Epithelial cell of proximal tubule (primary cell): Measurements from ENCODE around the gene UTP14C. TPM values are rescaled to one million over a fixed set of nuclear protein-coding genes. Genes with fewer than 3 reads are reported as not detected.

Source experiments
- DNase-seq: peaks from one replicate; pipeline ENCODE4 v3.0.0-alpha.2; 2011; ENCODE audit warnings: low read depth
- H3K4me3 ChIP-seq: 2 replicates; pipeline ENCODE4 v1.5.1; 2011; ENCODE audit warnings: low read depth, mild to moderate bottlenecking, low read length
- total RNA-seq: library from RNA; depleted of rRNA; stranded (reverse); fragments of >200 nt; gene quantifications from 2 replicates; pipeline ENCODE4 v1.2.3, GENCODE V29; 2015
- TF ChIP-seq, protein P1 (sequence below): conservative IDR thresholded peaks from 2 replicates; pipeline ENCODE4 v1.5.1; 2012; ENCODE audit warnings: low read depth, mild to moderate bottlenecking, low read length

Gene UTP14C
- total RNA-seq, 1 donor from 2014 or later: 5.0 TPM

- TF ChIP-seq, protein P1, sequence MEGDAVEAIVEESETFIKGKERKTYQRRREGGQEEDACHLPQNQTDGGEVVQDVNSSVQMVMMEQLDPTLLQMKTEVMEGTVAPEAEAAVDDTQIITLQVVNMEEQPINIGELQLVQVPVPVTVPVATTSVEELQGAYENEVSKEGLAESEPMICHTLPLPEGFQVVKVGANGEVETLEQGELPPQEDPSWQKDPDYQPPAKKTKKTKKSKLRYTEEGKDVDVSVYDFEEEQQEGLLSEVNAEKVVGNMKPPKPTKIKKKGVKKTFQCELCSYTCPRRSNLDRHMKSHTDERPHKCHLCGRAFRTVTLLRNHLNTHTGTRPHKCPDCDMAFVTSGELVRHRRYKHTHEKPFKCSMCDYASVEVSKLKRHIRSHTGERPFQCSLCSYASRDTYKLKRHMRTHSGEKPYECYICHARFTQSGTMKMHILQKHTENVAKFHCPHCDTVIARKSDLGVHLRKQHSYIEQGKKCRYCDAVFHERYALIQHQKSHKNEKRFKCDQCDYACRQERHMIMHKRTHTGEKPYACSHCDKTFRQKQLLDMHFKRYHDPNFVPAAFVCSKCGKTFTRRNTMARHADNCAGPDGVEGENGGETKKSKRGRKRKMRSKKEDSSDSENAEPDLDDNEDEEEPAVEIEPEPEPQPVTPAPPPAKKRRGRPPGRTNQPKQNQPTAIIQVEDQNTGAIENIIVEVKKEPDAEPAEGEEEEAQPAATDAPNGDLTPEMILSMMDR: no peak
- no peak for DNase-seq
- H3K4me3 ChIP-seq: no peak overlapping the region
Measured at GRCh38 chr13:51997641-51998330, 26.7 kb upstream of the UTP14C start.

DNA sequence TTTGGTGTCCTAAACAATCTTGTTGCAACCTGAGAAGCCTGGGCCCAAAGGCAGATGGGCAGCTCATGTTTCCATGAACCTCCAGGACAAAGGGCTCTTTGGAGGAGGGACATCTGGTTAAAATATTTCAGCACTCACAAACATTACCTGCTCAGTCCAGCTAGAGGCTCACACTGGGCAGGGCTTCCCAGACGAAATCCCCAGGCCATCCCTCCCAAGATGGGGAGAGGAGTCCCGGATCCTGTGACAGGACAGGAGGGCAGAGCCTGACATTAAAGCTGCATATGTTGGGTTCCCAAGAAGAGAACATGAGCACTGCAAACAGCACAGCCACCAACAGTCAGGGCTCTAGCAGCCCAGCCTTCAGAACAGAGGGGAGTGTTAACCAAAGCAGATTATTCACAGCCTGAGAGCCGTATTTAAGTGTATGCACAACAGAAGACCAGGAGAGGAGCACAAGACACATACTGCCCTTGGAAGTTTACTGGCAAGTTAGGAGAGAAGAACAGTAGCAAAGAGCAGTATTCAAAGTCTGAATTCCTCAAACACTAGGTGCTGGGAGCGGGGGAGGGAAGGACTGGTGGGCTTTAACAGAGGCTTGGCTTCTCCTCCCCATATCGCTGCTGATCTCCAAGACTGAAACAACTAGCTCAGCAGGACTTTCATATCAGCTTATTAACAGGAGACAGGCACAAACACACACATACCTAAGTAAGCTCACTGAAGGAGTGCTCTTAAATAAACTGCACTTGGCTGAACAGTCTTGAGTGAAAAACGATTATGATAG, 25.6 kb upstream of the UTP14C start:
- no peak for DNase-seq
- TF ChIP-seq, protein P1: no peak
- H3K4me3 ChIP-seq: no peak overlapping the region

- TF ChIP-seq, protein P1: no peak
- no peak for DNase-seq
- H3K4me3 ChIP-seq: no peak overlapping the region
Measured at GRCh38 chr13:51999510-51999911, 25.0 kb upstream of the UTP14C start.

- TF ChIP-seq, protein P1: no peak
- no peak for DNase-seq
- H3K4me3 ChIP-seq: no peak overlapping the region
Measured at GRCh38 chr13:51999921-52000320, 24.6 kb upstream of the UTP14C start.

- DNase-seq: no peak
- no peak overlapping the region for H3K4me3 ChIP-seq
- TF ChIP-seq, protein P1: peak; percentile 67
Measured at GRCh38 chr13:52001120-52001731, 23.3 kb upstream of the UTP14C start.

GRCh38 chr13:52002361-52002760, 22.1 kb upstream of the UTP14C start:
- H3K4me3 ChIP-seq: no peak overlapping the region
- DNase-seq: no peak
- TF ChIP-seq, protein P1: no peak
